COR-L47 (cell line): ENCODE data around the gene TSKS.
"Not testable (repeated sequence)": the region's sequence is repeated elsewhere in the genome, so short reads cannot be mapped to it uniquely, and the experiment has no call there.

Experiments used
- DNase-seq: peaks from one replicate; lab custom pipeline; 2025; lab: John Stamatoyannopoulos, UW

Gene TSKS

DNA sequence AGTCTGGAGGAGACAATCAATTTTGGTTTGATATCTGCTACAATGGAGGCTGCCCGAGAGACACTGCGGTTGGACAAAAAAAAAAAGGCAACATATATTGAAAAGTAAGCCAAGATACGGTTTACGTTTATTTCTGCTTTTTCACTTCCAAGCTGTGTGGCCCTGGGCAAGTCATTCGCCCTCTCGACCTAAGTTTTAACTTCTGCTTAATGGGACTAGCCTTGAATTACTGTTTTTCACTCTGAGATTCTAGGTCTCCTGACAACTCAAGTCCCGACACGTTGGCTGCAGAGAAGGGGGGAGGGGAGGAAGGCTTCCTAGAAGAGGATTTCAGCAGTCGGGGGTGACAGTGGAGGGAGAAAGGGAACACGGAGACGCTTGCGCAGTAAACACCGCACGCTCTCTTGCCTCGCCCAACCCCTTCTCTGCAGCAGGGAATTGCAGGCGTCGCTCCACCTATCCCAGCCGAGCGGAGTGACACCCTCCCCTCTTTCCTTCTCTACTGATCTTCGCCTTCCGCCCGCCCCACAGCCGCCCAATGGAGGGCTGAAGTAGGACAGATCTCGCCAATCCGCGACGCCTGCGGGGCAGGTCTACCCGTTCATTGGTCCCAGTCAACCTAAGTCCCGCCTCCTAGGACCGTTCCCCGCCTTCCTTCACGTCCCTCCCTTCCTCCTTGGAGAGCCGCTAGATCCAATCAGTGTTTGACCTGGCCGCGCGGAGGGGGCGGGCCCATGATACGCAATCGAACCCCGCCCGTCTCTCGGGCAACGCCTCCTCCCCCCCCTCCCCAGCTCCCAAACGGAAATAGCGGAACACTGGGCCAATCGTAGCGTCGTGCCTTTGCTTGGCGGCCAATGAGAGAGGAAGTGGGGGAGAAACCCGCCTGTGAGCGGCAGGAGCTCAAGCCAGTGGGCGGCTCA, 3.2 kb upstream of the TSKS start:
- peak; percentile 100 for DNase-seq

DNA sequence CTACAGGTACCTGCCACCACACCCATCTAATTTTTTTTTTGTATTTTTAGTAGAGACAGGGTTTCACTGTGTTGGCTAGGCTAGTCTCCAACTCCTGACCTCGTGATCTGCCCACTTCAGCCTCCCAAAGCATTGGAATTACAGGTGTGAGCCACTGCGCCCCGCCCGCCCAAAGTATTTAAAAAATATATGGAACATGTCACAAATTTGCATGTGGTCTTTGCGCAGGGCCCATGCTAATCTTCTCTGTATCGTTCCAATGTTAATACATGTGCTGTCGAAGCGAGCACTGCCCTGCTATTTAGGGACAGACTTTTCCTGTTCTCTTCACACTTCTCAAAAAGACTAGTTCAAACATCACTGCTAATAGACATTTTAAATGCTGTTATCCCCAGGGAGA, 1.2 kb upstream of the TSKS start:
- no peak for DNase-seq

DNA sequence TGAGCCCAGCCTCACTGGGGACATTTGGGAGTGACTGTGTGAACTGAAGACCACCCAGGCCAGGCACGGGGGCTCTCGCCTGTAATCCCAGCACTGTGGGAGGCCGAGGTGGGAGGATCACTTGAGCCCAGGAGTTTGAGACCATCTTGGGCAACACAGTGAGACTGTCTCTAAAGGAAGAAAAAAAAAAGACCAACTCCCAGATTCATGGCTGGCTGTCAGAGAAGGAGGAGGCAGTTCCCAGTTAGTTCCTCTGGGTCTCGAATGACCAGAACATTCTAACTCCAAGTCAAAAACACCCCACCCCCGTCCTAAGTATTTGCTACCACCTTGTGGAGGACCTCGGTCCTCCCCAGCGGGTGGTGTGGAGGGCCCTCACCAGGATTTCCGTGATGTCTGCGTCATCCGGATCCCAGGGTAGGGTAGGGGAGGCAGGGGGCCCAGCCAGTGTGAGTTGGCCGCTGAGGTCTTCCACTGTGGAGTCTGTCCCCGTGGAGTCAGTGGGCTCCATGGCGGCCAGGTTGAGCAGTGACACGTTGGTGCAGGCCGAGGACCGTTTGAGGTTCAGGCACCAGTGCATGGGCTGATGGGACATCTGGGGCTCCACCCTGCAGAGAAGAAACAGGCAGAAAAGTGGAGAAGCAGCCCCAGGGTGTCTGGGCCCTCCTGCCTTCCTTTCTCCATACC, 1.3 kb downstream of the TSKS start:
- DNase-seq: no peak

DNA sequence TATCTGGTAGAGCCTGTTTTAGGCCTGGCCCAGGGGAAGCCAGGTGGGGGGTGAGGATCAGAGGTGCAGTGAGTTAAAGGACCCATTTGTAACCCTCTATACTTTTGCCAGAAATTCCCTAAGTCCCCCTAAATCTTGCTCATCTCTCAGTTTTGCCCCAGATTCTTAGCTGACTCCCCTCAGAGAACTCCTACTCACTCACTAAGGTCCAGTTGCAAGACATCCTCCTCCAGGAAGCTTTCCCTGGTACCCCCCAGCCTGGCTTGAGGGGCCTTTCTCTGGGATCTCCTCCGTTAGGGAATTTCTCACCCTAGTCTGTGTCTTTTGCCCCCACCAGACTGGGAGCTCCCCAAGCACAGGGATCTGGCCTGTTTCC, 1.9 kb downstream of the TSKS start:
- no peak for DNase-seq

DNA sequence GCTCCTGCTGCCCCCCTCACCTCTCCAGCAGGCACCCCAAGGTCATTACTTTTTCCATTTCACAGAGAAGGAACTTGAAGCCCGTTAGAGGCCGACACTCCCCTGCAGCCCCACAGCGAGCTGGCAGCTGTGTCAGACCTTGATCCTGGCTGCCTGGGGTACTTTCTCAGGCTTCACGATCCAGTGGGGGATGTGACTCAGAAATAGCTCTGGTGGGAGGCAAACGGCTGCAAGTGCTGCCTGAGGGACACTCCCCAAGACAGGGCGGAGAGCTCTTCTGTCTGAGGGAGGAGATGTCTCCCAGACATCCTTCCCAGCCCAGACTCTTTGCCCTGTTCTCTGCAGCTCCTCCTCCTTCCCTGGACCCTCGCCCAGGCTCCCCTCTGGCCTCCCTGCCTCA, 4.8 kb downstream of the TSKS start:
- no peak for DNase-seq

DNA sequence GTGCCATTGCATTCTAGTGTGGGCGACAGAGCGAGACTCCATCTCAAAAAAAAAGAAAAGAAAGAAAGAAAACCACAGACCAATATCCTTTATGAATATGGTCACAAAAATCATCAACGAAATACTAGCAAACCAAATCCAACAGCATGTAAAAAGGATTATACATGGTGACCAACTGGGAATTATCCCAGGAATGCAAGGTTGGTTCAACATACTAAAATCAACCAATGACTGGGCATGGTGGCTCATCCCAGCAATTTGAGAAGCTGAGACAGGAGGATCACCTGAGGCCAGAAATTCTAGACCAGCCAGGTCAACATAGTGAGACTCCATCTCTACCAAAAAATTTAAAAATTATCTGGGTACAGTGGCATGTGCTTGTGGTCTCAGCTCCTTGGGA, 7.2 kb downstream of the TSKS start:
- no peak for DNase-seq

DNA sequence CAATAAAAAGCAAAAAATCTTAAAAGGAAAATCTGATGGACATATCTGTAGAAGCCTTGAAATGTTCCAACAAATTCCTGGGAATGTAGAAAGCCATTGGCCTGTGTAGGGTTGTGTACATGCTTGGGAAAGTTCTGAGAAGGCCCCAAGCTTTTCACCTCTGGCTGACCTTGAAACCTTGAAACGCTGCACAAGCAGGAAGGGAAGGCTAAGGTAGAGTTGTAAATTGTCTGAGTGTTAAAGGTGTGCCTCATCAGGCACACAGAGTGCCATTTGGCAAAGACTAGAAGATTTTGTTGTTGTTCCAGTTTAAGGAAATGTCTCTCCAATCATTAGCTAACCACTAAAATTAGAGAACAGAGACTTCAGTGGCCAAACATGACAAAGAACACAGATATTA, 10.4 kb downstream of the TSKS start:
- no peak for DNase-seq

DNA sequence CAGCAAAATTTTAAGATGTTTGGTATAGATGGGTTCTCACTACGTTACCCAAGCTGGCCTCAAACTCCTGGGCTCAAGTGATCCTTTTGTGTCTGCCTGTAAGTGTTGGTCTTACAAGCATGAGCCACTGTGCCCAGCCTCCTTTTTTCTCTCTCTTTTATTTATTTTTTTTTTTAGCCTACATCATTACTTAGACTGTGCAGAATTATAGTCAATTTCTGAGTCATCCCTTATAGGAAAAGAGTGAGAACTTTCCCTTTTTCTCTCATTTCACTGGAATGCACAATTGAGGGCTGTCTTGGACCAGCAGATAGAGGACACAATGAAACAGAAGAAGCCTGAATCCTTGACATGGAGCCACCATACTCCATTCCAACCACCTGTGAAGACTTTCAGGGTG, 13.3 kb downstream of the TSKS start:
- no peak for DNase-seq

DNA sequence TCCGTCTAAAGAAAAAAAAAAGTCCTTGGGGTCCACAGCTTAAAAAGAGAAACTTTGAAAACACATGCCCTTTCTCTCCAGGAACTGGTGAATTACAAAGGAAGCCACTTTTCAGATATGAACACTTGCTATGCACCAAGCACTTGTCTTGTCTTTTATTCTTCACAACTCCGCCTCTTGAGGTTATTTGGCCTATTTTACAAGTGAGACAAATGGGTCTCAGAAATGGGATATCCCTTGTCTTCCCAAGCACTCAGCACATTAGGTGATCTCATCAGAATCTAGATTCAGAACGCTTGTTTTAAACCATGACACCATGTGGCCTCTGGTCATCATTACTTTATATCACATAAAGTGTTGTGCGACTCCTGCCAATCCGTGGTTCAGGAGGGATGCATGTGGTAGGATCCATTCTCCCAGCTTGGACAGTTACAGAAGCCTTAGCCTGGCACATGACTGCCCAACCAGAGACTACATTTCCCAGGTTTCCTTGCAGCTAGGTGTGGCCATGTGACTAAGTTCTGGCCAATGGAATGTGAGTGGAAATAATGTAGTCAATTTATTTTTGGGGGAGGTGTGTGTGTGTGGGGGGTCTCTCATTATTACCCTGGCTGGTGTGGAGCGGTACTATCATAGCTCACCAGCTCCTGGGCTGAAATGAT, 13.9 kb downstream of the TSKS start:
- no peak for DNase-seq

DNA sequence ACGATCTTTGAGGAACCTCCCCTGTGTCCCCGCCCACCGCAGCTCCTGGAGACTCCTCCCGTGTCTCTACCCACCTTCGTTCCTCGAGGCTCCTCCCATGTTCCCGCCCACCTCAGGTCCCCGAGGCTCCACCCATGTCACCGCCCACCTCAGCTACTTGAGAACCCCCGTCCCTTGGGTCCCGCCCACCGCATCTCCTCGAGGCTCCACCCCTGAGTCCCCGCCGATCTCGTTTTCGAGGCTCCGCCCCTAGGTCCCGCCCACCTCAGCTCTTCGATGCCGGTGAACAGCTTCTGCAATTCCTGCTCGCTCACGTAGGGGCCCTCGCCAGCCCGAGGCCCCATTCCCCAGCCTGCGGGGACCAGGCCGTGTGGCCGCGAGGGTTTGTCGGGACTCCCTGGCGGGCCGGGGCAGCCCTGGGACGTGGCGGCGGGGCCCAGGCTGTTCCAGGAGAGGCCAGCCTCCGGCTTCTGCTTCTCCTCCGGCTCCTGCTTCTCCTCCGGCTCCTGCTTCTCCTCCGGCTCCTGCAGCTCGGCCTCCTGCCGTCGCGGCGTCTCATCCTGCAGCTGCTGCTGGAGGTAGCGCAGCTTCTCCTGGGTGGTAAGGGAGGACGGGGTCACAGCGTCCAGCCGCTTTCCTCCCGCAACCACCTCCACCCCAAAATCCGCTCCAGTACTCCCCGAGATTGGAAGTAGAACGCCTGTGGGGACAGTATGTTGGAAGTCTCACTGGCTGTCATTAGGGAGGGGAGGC, 16.7 kb downstream of the TSKS start:
- DNase-seq: no peak

DNA sequence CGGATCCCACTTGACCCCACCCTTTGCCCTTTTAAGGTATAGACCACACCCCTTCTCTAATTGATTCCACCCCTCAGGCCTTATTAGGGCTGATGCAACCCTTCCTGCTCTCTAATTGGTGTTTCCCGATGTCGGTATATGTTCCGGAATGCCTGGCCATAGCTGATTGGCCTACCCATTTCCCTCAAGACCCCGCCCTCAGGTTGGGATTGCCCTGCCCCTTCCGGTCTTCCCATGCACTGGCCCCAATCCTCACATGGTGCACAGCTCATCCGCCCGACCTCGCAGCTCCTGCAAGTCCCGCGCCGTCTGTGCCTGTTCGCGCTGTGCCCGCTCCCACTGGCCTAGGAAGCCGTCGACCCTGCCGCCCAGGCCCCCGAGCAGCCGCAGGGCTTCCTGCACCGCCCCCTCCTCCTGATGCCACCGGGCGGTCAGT, 18.1 kb downstream of the TSKS start:
- no peak for DNase-seq

DNA sequence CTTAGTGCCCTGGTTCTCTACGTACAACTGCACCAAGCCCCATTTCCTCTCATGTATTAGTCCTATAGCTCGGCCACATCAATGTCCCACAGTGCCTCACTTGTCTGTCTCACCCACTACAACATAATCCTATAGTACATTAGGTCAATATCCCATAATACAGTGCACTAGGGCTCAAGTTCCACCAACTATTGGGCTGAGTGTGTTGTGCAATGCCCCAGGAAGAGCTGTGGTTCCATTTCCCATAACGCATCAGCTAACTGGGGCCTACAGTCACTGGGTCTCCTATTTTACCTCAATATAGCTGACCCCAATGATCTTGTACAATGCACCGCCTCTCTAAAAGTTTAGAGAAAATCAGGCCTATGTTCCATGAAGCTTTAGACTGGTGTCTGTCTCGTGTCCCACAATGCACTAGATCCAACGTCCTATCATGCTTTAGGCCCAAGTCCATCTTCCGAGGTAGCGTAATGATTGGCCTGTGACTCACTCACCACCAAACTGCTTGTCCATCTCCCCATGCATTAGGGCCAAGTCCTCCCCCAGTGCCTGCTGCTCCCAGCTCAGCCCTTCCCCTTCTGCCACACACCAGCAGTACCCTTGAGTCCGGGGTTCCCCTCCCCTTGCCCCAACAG, 21.8 kb downstream of the TSKS start:
- no peak for DNase-seq

DNA sequence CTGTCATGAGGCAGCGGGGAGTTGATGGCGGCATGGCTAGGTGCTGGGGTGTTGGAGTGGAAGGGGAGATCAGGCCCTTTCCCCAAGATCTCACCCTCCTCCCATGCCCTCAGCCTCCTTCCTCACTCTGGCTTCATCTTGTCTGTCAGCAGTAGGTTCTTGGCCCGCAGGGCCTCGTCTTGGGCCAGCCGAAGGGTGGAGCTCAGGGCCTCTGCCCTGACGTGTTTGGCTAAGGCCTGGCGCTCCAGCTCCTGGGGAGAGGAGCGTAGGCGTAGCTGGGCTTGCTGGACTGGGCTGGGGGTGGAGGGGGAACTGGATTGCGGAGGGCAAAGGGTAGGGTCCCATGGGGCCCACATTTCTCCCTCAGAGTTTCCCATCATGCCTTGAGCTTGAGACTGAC, 23.2 kb downstream of the TSKS start:
- DNase-seq: no peak

DNA sequence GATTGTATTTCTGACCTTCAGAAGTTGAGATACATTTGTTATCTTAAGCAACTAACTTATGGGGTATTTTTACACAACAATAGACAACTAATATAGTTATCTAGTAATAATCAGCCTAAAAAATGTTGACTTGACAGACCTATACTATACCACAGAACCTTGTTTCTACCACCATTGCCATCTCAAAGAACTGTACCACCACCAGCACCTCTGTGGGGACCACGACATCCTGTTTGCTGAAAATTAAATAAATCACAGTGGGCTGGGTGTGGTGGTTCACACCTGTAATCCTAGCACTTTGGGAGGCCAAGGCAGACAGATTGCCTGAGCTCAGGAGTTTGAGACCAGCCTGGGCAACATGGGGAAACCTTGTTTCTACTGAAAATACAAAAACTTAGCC, 24.0 kb downstream of the TSKS start:
- DNase-seq: no peak

DNA sequence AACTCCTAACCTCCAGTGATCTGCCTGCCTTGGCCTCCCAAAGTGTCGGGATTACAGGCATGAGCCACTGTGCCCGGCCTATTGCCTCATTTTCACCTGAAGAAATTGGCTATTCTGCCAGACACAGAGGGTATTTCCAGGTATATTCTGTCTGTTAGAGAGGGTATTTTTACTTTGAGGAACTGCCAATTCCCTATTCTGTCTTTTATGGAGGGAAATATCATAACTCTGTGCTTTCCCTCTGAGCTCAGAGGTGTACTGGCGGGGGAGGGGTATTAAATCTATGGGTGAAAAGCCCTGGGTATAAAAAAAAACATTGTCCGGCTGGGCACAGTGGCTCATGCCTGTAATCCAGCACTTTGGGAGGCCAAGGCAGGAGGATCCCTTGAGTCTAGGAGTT, 24.8 kb downstream of the TSKS start:
- DNase-seq: no peak

DNA sequence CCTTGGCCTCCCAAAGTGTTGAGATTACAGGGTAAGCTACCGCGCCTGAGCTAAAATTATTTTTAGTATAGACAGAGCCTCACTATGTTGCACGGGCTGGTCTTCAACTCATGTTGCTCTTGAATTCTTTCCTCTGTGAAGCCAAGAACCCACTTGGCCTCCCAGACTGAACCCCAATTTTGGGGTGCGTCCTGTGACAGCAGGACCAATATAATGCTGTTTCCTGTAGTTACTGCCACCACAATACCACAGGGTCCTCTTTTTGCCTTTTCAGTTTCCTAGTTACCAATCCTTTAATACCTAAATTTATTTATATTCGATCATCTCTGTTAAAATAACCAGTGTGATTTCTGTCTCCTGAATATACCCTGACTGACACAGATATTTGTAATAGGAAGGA, 32.9 kb downstream of the TSKS start:
- DNase-seq: no peak

DNA sequence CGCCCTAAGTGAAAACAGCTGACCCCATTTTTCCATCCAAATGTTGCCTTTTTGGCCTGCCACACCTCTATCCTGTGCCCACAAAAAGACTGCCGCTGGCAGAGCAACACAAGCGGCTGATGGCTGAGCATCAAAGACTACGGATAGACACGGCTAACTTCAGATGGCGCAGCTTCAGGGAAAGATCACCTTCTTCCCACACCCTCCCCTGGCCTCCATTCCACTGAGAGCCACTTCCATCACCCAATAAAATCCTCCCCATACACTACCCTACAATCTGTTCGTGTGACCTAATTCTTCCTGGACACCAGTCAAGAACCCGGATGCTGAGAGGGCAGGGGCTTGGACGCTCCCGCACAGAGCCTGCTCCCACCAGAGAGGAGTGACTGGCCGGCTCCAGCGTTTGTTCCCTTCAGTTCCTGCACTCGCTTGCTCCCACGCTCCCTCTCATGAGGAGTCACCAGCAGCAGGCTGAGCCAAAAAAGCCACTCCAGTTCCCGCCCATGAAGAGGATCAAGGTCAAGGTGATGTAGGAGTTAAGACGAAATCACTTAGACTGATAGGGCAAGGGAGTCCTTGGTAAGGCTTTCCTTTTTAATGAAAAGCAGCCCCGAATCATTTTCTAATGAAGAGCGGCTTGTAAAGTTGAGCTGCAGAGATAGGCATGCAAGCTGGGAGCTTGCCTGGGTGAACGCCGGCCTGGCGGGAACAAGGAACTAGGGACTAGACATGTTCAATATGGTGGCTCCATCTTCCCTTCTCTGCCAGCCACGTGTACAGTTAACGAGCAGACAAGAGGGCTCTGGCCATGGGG, 35.7 kb downstream of the TSKS start:
- DNase-seq: no peak

DNA sequence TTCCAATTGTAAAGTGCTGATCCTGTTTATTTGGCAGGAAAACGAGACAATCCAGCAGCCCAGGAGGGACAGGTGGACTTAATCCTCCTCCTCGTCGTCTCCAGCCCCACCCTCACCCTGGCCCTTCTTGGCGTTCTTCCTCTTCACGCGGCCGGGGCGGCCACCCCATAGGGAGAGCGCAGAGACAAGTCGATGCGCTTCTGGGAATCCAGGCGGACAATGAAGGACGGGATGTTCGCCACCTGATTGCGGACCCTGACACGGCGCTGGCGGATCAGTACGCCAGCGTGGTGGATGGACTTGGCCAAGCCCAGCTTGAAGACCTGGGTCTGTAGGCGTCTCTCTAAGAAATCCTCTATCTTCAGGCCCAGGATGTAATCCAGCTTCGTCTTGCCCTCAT, 43.7 kb downstream of the TSKS start:
- DNase-seq: not testable (repeated sequence)

DNA sequence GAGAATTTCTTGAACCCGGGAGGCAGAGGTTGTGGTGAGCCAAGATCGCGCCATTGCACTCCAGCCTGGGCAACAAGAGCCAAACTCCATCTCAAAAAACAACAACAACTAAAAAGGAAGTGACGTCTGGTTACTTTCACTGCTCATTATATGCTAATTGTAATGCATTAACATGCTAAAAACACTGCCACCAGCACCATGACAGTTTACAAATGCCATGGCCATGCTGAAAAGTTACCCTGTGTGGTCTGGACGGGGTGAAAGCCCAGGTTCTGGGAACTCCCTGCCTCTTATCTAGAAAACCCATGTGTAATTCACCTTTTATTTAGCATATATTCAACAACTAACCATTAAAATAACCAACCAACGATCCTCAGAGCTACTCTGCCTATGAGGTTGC, 44.1 kb downstream of the TSKS start:
- no peak for DNase-seq

DNA sequence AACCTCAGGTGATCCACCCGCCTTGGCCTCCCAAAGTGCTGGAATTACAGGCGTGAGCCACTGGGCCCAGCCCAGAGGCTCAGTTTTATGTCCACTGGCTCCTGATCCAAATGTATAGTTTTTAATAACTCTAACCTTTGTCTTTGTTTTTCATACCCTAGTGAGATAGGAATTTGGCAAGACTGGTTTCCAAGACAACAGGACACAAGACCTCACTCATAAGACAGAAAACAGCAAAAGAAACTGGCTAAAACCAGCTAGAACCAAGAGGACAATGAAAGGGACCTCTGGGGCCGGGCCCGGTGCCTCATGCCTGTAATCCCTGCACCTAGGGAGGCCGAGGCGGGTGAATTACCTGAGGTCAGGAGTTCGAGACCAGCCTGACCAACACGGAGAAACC, 44.6 kb downstream of the TSKS start:
- no peak for DNase-seq

DNA sequence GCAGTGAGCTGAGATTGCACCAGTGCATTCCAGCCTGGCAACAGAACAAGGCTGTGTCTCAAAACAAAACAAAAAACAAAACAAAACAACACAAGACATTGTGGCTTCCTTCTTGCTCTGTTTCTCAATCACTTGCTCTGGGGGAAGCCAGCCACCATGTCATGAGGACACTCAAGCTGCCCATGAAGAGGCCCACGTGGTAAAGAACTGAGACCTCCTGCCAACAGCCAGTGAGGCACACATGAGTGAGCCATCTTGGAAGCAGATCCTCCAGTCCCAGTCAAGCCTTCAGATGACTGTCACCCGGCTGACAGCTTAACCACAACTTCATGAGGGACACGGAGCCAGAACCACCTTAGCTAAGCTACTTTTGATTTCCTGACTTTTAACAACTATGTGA, 47.0 kb downstream of the TSKS start:
- no peak for DNase-seq
